ENCODE results near the gene SHISA9. TPM values are rescaled to one million over a fixed set of nuclear protein-coding genes. Genes with fewer than 3 reads are reported as not detected.

Gene SHISA9
- total and polyA plus RNA-seq, 4 donors: under 0.01 to 0.08 (median 0.07) TPM; not detected in 1

GRCh38 chr16:13203725-13204124 lies 302.3 kb downstream of the SHISA9 start:
- Histone ChIP-seq H3K27me3 (ENCODE audit: control insufficient read depth in 4 of 4, insufficient read depth in 4 of 4, low read length in 3 of 4) (no peaks in the 10 kb centered on the region), H3K36me3 (ENCODE audit: control insufficient read depth in 4 of 4, insufficient read depth in 3 of 4, low read depth in 1 of 4, low read length in 3 of 4) (no peaks in the 10 kb centered on the region), H3K27ac (ENCODE audit: low read depth in 1 of 2, low read length in 2 of 2) (no peak overlapping the region), H3K4me3 (ENCODE audit: low read depth in 1 of 3, low read length in 3 of 3) (no peak overlapping the region), H3K9ac (ENCODE audit: low read depth in 1 of 2, low read length in 2 of 2) (no peak overlapping the region), H3K9me3 (ENCODE audit: control insufficient read depth in 4 of 4, low read length in 3 of 4) (no peaks in the 10 kb centered on the region), H3K4me1 (ENCODE audit: control insufficient read depth in 4 of 4, insufficient read depth in 4 of 4, low read length in 3 of 4) (no peaks in the 10 kb centered on the region)
- no peak for DNase-seq (ENCODE audit: low spot score)
- TF ChIP-seq HNF4A (conservative IDR thresholded peaks at IDR 0.05) (no peak), SP1 (IDR thresholded peaks at IDR 0.05) (no peak), YY1 (IDR thresholded peaks at IDR 0.05) (no peak), CTCF (IDR thresholded peaks at IDR 0.05; ENCODE audit: low read depth, low read length, missing input control) (no peak), ZBTB33 (IDR thresholded peaks at IDR 0.05) (no peak)

DNA sequence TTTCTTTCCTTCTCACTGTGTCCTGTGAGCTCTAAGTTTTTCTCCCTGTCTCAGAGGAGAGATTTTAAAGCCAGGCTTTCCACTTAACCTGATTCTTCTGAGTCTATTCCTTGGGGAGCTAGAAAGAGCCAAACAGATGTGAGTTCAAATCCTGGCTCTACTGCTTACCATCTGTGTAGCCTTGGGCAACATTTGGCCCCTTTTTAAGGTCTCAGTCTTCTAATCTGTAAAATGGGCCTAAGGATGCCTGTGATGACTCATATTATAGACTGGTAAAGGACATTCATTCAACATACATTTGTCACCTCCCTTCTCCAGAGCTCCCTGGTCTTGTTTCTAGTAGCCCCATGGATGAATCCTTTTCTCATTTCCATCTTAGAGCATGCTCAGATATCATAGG lies 304.0 kb downstream of the SHISA9 start:
- Histone ChIP-seq H3K27ac (ENCODE audit: low read depth in 1 of 2, low read length in 2 of 2) (no peak overlapping the region), H3K36me3 (ENCODE audit: control insufficient read depth in 4 of 4, insufficient read depth in 3 of 4, low read depth in 1 of 4, low read length in 3 of 4) (no peaks in the 10 kb centered on the region), H3K4me1 (ENCODE audit: control insufficient read depth in 4 of 4, insufficient read depth in 4 of 4, low read length in 3 of 4) (no peaks in the 10 kb centered on the region), H3K4me3 (ENCODE audit: low read depth in 1 of 3, low read length in 3 of 3) (no peak overlapping the region), H3K9ac (ENCODE audit: low read depth in 1 of 2, low read length in 2 of 2) (no peak overlapping the region), H3K9me3 (ENCODE audit: control insufficient read depth in 4 of 4, low read length in 3 of 4) (no peaks in the 10 kb centered on the region), H3K27me3 (ENCODE audit: control insufficient read depth in 4 of 4, insufficient read depth in 4 of 4, low read length in 3 of 4) (no peaks in the 10 kb centered on the region)
- TF ChIP-seq JUND (IDR thresholded peaks at IDR 0.05): no peak
- TF ChIP-seq CTCF (IDR thresholded peaks at IDR 0.05; ENCODE audit: low read depth, low read length, missing input control): no peak
- no peak for TF ChIP-seq YY1 (IDR thresholded peaks at IDR 0.05)
- TF ChIP-seq, protein P1, sequence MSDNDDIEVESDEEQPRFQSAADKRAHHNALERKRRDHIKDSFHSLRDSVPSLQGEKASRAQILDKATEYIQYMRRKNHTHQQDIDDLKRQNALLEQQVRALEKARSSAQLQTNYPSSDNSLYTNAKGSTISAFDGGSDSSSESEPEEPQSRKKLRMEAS (IDR thresholded peaks at IDR 0.05): no peak
- no peak for TF ChIP-seq SP1 (IDR thresholded peaks at IDR 0.05)
- TF ChIP-seq HNF4G (IDR thresholded peaks at IDR 0.05): no peak
- no peak for TF ChIP-seq ZBTB33 (IDR thresholded peaks at IDR 0.05)
- DNase-seq (ENCODE audit: low spot score): no peak

DNA sequence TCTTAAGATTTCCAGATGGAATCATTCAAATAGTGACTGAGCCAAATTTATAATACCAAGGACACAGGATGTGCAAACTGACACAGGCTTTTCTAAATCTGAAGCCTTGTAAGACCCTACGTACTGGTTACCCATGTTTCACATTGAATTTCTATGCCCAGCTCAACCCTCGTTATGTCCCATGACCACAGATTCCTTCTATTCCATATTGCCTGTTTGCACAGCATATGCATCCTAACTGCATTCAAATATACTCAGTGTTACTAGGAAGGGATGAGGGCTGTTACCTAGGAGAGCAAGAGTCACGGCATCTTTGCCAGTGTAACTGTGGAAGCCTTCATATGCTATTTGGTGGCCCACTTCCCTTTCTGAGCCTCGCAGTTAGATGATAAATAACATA lies 305.2 kb downstream of the SHISA9 start:
- no peak overlapping the region for H3K4me3 ChIP-seq (ENCODE audit: low read depth in 1 of 3, low read length in 3 of 3)
- WGBS: 87% methylated on average over 4 of the region's 4 CpGs
- H3K36me3 ChIP-seq (ENCODE audit: control insufficient read depth in 4 of 4, insufficient read depth in 3 of 4, low read depth in 1 of 4, low read length in 3 of 4): no peaks in the 10 kb centered on the region
- no peak overlapping the region for H3K27ac ChIP-seq (ENCODE audit: low read depth in 1 of 2, low read length in 2 of 2)
- H3K4me1 ChIP-seq (ENCODE audit: control insufficient read depth in 4 of 4, insufficient read depth in 4 of 4, low read length in 3 of 4): no peaks in the 10 kb centered on the region
- H3K9ac ChIP-seq (ENCODE audit: low read depth in 1 of 2, low read length in 2 of 2): no peak overlapping the region
- DNase-seq (ENCODE audit: low spot score): no peak
- no peaks in the 10 kb centered on the region for H3K9me3 ChIP-seq (ENCODE audit: control insufficient read depth in 4 of 4, low read length in 3 of 4)
- H3K27me3 ChIP-seq (ENCODE audit: control insufficient read depth in 4 of 4, insufficient read depth in 4 of 4, low read length in 3 of 4): no peaks in the 10 kb centered on the region
- TF ChIP-seq, protein P1 (IDR thresholded peaks at IDR 0.05): no peak
- TF ChIP-seq YY1 (IDR thresholded peaks at IDR 0.05): no peak
- TF ChIP-seq, protein P2, sequence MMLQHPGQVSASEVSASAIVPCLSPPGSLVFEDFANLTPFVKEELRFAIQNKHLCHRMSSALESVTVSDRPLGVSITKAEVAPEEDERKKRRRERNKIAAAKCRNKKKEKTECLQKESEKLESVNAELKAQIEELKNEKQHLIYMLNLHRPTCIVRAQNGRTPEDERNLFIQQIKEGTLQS (IDR thresholded peaks at IDR 0.05): no peak
- TF ChIP-seq CTCF (IDR thresholded peaks at IDR 0.05; ENCODE audit: low read depth, low read length, missing input control): no peak
- no peak for TF ChIP-seq GABPA (IDR thresholded peaks at IDR 0.05 in 1 of 2, conservative IDR thresholded peaks at IDR 0.05 in 1 of 2)
- TF ChIP-seq TAF1 (conservative IDR thresholded peaks at IDR 0.05): no peak
- TF ChIP-seq RAD21 (IDR thresholded peaks at IDR 0.05): no peak
- TF ChIP-seq EGR1 (IDR thresholded peaks at IDR 0.05; ENCODE audit: low read depth in 2 of 2): no peak
- no peak for TF ChIP-seq JUND (IDR thresholded peaks at IDR 0.05)
- TF ChIP-seq FOXA2 (IDR thresholded peaks at IDR 0.05): no peak
- TF ChIP-seq SP1 (IDR thresholded peaks at IDR 0.05): no peak
- TF ChIP-seq HNF4G (IDR thresholded peaks at IDR 0.05): no peak
- no peak for TF ChIP-seq HNF4A (conservative IDR thresholded peaks at IDR 0.05)
- no peak for TF ChIP-seq NR2F2 (IDR thresholded peaks at IDR 0.05)
- no peak for TF ChIP-seq RXRA (IDR thresholded peaks at IDR 0.05)
